ENCODE measurements around the gene ARPC1A. TPM values are rescaled to one million over a fixed set of nuclear protein-coding genes. Genes with fewer than 3 reads are reported as not detected.
A peak's percentile ranks its signal among the peaks of the same experiment; 100 is the strongest.

ARPC1A gene
- polyA plus RNA-seq, 1 of the 3 experiments (the other 2 are of a cell fraction) = 306 TPM

DNA sequence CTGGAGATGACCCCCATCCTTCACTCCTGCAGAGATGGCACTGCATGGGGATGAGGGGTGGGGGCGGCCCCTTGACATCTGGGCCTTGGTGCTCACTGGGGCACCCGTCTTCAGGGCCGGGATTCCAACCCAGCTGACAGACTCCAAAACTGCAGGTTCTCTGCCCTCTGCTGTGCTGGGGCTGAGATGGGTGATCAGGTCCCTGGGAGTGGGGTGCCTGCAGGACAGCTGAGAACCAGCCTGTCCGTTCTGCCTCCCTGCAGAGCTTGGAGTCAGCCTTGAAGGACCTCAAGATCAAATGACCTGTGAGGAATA lies 68.4 kb downstream of the ARPC1A start:
- H3K36me3 ChIP-seq (replicated peaks in 1 of 2; ENCODE audit: control insufficient read depth in 1 of 2, insufficient read depth in 2 of 2, low read length in 1 of 2) = peaks cover 57 to 65% of the 10 kb centered on the region in 2 experiments
- CTCF ChIA-PET = interaction anchor here (0.9 to 3.2 kb wide), 4 partner anchors 9 to 81 kb away, joined by 3 to 11 read pairs (median 5); no protein-coding TSS in a partner anchor
- TF ChIP-seq ELF1 (IDR thresholded peaks at IDR 0.05) (no peak), CHD2 (IDR thresholded peaks at IDR 0.05; ENCODE audit: low read length, partially characterized antibody) (no peak), FOXM1 (IDR thresholded peaks at IDR 0.05; ENCODE audit: low read depth) (no peak), GATA2 (CRISPR knock-in tag; IDR thresholded peaks at IDR 0.05) (no peak), RCOR1 (IDR thresholded peaks at IDR 0.05; ENCODE audit: low read length) (no peak), MEF2A (IDR thresholded peaks at IDR 0.05; ENCODE audit: borderline replicate concordance, low read depth) (no peak), YY1 (IDR thresholded peaks at IDR 0.05; ENCODE audit: low read depth) (no peak), NFIC (IDR thresholded peaks at IDR 0.05; ENCODE audit: borderline replicate concordance) (no peak), RAD21 (IDR thresholded peaks at IDR 0.05; ENCODE audit: low read length) (no peak), EZH2phosphoT487 (IDR thresholded peaks at IDR 0.05; ENCODE audit: borderline replicate concordance, low read depth) (no peak), POLR2AphosphoS5 (IDR thresholded peaks at IDR 0.05; ENCODE audit: low read depth, low read length) (no peak), SMC3 (IDR thresholded peaks at IDR 0.05; ENCODE audit: low read depth, low read length) (no peak), TEAD4 (IDR thresholded peaks at IDR 0.05; ENCODE audit: borderline replicate concordance, insufficient read depth) (no peak)
- TF ChIP-seq, protein P1, sequence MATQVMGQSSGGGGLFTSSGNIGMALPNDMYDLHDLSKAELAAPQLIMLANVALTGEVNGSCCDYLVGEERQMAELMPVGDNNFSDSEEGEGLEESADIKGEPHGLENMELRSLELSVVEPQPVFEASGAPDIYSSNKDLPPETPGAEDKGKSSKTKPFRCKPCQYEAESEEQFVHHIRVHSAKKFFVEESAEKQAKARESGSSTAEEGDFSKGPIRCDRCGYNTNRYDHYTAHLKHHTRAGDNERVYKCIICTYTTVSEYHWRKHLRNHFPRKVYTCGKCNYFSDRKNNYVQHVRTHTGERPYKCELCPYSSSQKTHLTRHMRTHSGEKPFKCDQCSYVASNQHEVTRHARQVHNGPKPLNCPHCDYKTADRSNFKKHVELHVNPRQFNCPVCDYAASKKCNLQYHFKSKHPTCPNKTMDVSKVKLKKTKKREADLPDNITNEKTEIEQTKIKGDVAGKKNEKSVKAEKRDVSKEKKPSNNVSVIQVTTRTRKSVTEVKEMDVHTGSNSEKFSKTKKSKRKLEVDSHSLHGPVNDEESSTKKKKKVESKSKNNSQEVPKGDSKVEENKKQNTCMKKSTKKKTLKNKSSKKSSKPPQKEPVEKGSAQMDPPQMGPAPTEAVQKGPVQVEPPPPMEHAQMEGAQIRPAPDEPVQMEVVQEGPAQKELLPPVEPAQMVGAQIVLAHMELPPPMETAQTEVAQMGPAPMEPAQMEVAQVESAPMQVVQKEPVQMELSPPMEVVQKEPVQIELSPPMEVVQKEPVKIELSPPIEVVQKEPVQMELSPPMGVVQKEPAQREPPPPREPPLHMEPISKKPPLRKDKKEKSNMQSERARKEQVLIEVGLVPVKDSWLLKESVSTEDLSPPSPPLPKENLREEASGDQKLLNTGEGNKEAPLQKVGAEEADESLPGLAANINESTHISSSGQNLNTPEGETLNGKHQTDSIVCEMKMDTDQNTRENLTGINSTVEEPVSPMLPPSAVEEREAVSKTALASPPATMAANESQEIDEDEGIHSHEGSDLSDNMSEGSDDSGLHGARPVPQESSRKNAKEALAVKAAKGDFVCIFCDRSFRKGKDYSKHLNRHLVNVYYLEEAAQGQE (IDR thresholded peaks at IDR 0.05; ENCODE audit: low read depth, low read length) = no peak
- TF ChIP-seq, protein P2, sequence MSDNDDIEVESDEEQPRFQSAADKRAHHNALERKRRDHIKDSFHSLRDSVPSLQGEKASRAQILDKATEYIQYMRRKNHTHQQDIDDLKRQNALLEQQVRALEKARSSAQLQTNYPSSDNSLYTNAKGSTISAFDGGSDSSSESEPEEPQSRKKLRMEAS (IDR thresholded peaks at IDR 0.05; ENCODE audit: low read depth) = no peak
- H3K9ac ChIP-seq = no peak overlapping the region
- POLR2A ChIA-PET = interaction anchor here (1.1 to 10.2 kb wide), 5 partner anchors 9 to 707 kb away, joined by 3 to 102 read pairs (median 7); partner anchors contain the start of genes AP4M1, BUD31, MCM7 and PDAP1
- no peak overlapping the region for H2AFZ ChIP-seq (ENCODE audit: low read depth)
- peaks cover 0 to 17% of the 10 kb centered on the region in 2 experiments; a peak in 1 of 4 replicates for H3K4me1 ChIP-seq (ENCODE audit: control insufficient read depth in 1 of 2, insufficient read depth in 2 of 2, low read depth in 1 of 2, low read length in 1 of 2)
- H3F3A ChIP-seq (replicated peaks; ENCODE audit: insufficient read depth) = peaks cover 80% of the 10 kb centered on the region
- WGBS (ENCODE audit: low lambda C conversion rate) = 96% methylated on average over 4 of the region's 4 CpGs
- H3K79me2 ChIP-seq (ENCODE audit: insufficient read depth) = peaks cover 18% of the 10 kb centered on the region; the same call in 1 of the 2 replicates
- peaks cover 47% of the 10 kb centered on the region for H4K20me1 ChIP-seq (ENCODE audit: insufficient read depth)
- H3K9me3 ChIP-seq = no peaks in the 10 kb centered on the region
- no peak overlapping the region for H3K4me2 ChIP-seq
- H3K27me3 ChIP-seq (ENCODE audit: insufficient read depth) = no peaks in the 10 kb centered on the region
- H3K27ac ChIP-seq (ENCODE audit: low read depth in 2 of 2, low read length in 1 of 2) = peak overlapping the region in 1 of 2 experiments; percentile 67; a peak in 1 of 4 replicates
- no peak for DNase-seq
- no peak overlapping the region for H3K4me3 ChIP-seq (ENCODE audit: low read depth in 2 of 2, low read length in 1 of 2)
- no peaks in the 10 kb centered on the region for H3K9me2 ChIP-seq

All from SK-N-SH (cell line).